ENCODE data around the gene AKAP6.

DNA sequence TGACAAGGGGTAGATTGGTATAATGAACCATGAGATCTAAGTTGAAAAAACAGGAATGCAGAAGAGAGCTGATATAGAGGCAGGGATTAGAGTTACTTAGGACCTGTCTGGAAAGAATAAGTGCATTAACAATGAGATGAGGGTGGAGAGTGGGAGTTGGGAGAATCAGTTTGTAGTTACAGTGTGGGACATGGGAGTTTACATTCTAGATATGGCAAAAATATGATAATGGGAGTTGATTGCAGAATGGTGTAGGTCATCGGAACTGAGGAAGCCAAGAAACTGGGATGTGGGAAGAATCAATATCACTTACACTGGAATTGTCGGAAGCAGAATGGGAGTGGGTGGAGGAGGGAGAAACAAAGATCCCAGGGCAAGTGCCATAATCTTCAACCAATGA is 308.5 kb downstream of the AKAP6 start:
- TF ChIP-seq JUND (IDR thresholded peaks at IDR 0.05) (no peak), YY1 (IDR thresholded peaks at IDR 0.05; ENCODE audit: extremely low read depth, insufficient replicate concordance, low read depth, low read length) (no peak), REST (IDR thresholded peaks at IDR 0.05; ENCODE audit: low read depth) (no peak), POLR2AphosphoS5 (IDR thresholded peaks at IDR 0.05; ENCODE audit: low read depth, low read length) (no peak), ZBTB33 (IDR thresholded peaks at IDR 0.05; ENCODE audit: extremely low read depth, insufficient replicate concordance, low read length) (no peak), POLR2A (IDR thresholded peaks at IDR 0.05; ENCODE audit: borderline replicate concordance, extremely low read depth, insufficient read depth, insufficient read length) (no peak), RAD21 (IDR thresholded peaks at IDR 0.05; ENCODE audit: low read depth) (no peak), EZH2 (IDR thresholded peaks at IDR 0.05) (no peak), CEBPB (IDR thresholded peaks at IDR 0.05; ENCODE audit: low read depth) (no peak), ELF1 (IDR thresholded peaks at IDR 0.05; ENCODE audit: borderline replicate concordance, low read depth) (no peak), ZNF274 (IDR thresholded peaks at IDR 0.05; ENCODE audit: low read depth, low read length) (no peak)
- TF ChIP-seq, protein P1, sequence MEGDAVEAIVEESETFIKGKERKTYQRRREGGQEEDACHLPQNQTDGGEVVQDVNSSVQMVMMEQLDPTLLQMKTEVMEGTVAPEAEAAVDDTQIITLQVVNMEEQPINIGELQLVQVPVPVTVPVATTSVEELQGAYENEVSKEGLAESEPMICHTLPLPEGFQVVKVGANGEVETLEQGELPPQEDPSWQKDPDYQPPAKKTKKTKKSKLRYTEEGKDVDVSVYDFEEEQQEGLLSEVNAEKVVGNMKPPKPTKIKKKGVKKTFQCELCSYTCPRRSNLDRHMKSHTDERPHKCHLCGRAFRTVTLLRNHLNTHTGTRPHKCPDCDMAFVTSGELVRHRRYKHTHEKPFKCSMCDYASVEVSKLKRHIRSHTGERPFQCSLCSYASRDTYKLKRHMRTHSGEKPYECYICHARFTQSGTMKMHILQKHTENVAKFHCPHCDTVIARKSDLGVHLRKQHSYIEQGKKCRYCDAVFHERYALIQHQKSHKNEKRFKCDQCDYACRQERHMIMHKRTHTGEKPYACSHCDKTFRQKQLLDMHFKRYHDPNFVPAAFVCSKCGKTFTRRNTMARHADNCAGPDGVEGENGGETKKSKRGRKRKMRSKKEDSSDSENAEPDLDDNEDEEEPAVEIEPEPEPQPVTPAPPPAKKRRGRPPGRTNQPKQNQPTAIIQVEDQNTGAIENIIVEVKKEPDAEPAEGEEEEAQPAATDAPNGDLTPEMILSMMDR (IDR thresholded peaks at IDR 0.05 in 2 of 3, conservative IDR thresholded peaks at IDR 0.05 in 1 of 3; ENCODE audit: borderline replicate concordance in 1 of 3, insufficient read depth in 1 of 3, low read depth in 2 of 3, low read length in 2 of 3), result no peak
- TF ChIP-seq, protein P2, sequence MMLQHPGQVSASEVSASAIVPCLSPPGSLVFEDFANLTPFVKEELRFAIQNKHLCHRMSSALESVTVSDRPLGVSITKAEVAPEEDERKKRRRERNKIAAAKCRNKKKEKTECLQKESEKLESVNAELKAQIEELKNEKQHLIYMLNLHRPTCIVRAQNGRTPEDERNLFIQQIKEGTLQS (IDR thresholded peaks at IDR 0.05), result no peak
